ENCODE results near the gene UGT1A6.

The UGT1A6 gene

GRCh38 chr2:233799087-233799665, 106.5 kb downstream of the UGT1A6 start:
- DNase-seq (ENCODE audit: low read depth in 1 of 2, low spot score in 1 of 2): no peak

- no peak for DNase-seq (ENCODE audit: low read depth in 1 of 2, low spot score in 1 of 2)
Measured at GRCh38 chr2:233799716-233800115, 107.0 kb downstream of the UGT1A6 start.

GRCh38 chr2:233800208-233800607, 107.5 kb downstream of the UGT1A6 start:
- no peak for DNase-seq (ENCODE audit: low read depth in 1 of 2, low spot score in 1 of 2)

GRCh38 chr2:233801357-233802131, 108.9 kb downstream of the UGT1A6 start:
- no peak for DNase-seq (ENCODE audit: low read depth in 1 of 2, low spot score in 1 of 2)

GRCh38 chr2:233802132-233802815, 109.6 kb downstream of the UGT1A6 start:
- no peak for DNase-seq (ENCODE audit: low read depth in 1 of 2, low spot score in 1 of 2)

- DNase-seq (ENCODE audit: low read depth in 1 of 2, low spot score in 1 of 2): no peak
Measured at GRCh38 chr2:233803292-233803911, 110.7 kb downstream of the UGT1A6 start.

- DNase-seq (ENCODE audit: low read depth in 1 of 2, low spot score in 1 of 2): no peak
Measured at GRCh38 chr2:233803994-233804393, 111.3 kb downstream of the UGT1A6 start.

- no peak for DNase-seq (ENCODE audit: low read depth in 1 of 2, low spot score in 1 of 2)
Measured at GRCh38 chr2:233807215-233807865, 114.7 kb downstream of the UGT1A6 start.

GRCh38 chr2:233807966-233808935, 115.6 kb downstream of the UGT1A6 start:
- no peak for DNase-seq (ENCODE audit: low read depth in 1 of 2, low spot score in 1 of 2)

- DNase-seq (ENCODE audit: low read depth in 1 of 2, low spot score in 1 of 2): no peak
Measured at GRCh38 chr2:233810385-233810784, 117.7 kb downstream of the UGT1A6 start.

GRCh38 chr2:233811087-233811486, 118.4 kb downstream of the UGT1A6 start:
- no peak for DNase-seq (ENCODE audit: low read depth in 1 of 2, low spot score in 1 of 2)

- DNase-seq (ENCODE audit: low read depth in 1 of 2, low spot score in 1 of 2): no peak
Measured at GRCh38 chr2:233811732-233812131, 119.0 kb downstream of the UGT1A6 start.

- no peak for DNase-seq (ENCODE audit: low read depth in 1 of 2, low spot score in 1 of 2)
Measured at GRCh38 chr2:233813236-233814055, 120.8 kb downstream of the UGT1A6 start.

GRCh38 chr2:233814056-233814835, 121.6 kb downstream of the UGT1A6 start:
- DNase-seq (ENCODE audit: low read depth in 1 of 2, low spot score in 1 of 2): no peak

GRCh38 chr2:233815861-233816260, 123.2 kb downstream of the UGT1A6 start:
- no peak for DNase-seq (ENCODE audit: low read depth in 1 of 2, low spot score in 1 of 2)

- no peak for DNase-seq (ENCODE audit: low read depth in 1 of 2, low spot score in 1 of 2)
Measured at GRCh38 chr2:233816334-233816733, 123.6 kb downstream of the UGT1A6 start.

GRCh38 chr2:233816771-233817170, 124.1 kb downstream of the UGT1A6 start:
- DNase-seq (ENCODE audit: low read depth in 1 of 2, low spot score in 1 of 2): no peak

- DNase-seq (ENCODE audit: low read depth in 1 of 2, low spot score in 1 of 2): no peak
Measured at GRCh38 chr2:233817361-233817911, 124.7 kb downstream of the UGT1A6 start.
